Neuronal stem cell (in vitro differentiated cells): Measurements from ENCODE around the gene SELENOF.
"Not testable (repeated sequence)": the region's sequence is repeated elsewhere in the genome, so short reads cannot be mapped to it uniquely, and the experiment has no call there.

ENCODE experiments used
- DNase-seq: peaks from one replicate; pipeline ENCODE4 v3.0.0-alpha.2; 2013; ENCODE audit warnings: low spot score
- H2AFZ ChIP-seq: one replicate; pipeline ENCODE4 v1.6.1; 2013; ENCODE audit warnings: mild to moderate bottlenecking, low read length, inconsistent platforms
- H2AK5ac ChIP-seq: 2 replicates; pipeline ENCODE4 v1.6.1; 2013; ENCODE audit warnings: low read depth, mild to moderate bottlenecking, inconsistent platforms, low read length, moderate library complexity, mixed read lengths
- H2BK120ac ChIP-seq: 2 replicates; pipeline ENCODE4 v1.6.1; 2013; ENCODE audit warnings: low read depth, mild to moderate bottlenecking, inconsistent platforms, low read length, moderate library complexity, mixed read lengths
- H2BK12ac ChIP-seq: one replicate; pipeline ENCODE4 v1.6.1; 2013; ENCODE audit warnings: low read length, inconsistent platforms
- H2BK15ac ChIP-seq: 2 replicates; pipeline ENCODE4 v1.6.1; 2013; ENCODE audit warnings: mild to moderate bottlenecking, low read length, inconsistent platforms, mixed read lengths
- H2BK5ac ChIP-seq: one replicate; pipeline ENCODE4 v1.6.1; 2013; ENCODE audit warnings: inconsistent platforms, mild to moderate bottlenecking, low read length, moderate library complexity
- H3K14ac ChIP-seq: one replicate; pipeline ENCODE4 v1.6.1; 2013; ENCODE audit warnings: low read length, inconsistent platforms
- H3K18ac ChIP-seq: 2 replicates; pipeline ENCODE4 v1.6.1; 2013; ENCODE audit warnings: low read length, inconsistent platforms
- H3K23ac ChIP-seq: 2 replicates; pipeline ENCODE4 v1.6.1; 2013; ENCODE audit warnings: low read depth, mild to moderate bottlenecking, mixed read lengths, low read length, inconsistent platforms; ENCODE audit not compliant: poor library complexity
- H3K27ac ChIP-seq: replicated peaks from 3 replicates; pipeline ENCODE4 v1.5.1; 2013; ENCODE audit warnings: low read length, inconsistent platforms
- H3K27me3 ChIP-seq, 3 experiments: 2 replicates each; pipeline ENCODE4 v1.6.1; 2013; ENCODE audit warnings: low read length in 3 of 3, mild to moderate bottlenecking in 2 of 3, inconsistent platforms in 1 of 3, low read depth in 1 of 3, mixed read lengths in 1 of 3, moderate library complexity in 1 of 3; ENCODE audit not compliant: control insufficient read depth in 3 of 3, insufficient read depth in 3 of 3
- H3K36me3 ChIP-seq, 2 donors: replicated peaks in 1 of 2; 2 replicates each; pipeline ENCODE4 v1.6.1; 2013; ENCODE audit warnings: low read length in 2 of 2; ENCODE audit not compliant: control insufficient read depth in 2 of 2, insufficient read depth in 2 of 2
- H3K4ac ChIP-seq: 2 replicates; pipeline ENCODE4 v1.6.1; 2013; ENCODE audit warnings: inconsistent platforms, mild to moderate bottlenecking, low read length, moderate library complexity
- H3K4me1 ChIP-seq, 2 donors: 1 replicate in 1 of 2; 2 replicates in 1 of 2; pipeline ENCODE4 v1.6.1; 2013; ENCODE audit warnings: low read length in 2 of 2, low read depth in 1 of 2; ENCODE audit not compliant: control insufficient read depth in 2 of 2, insufficient read depth in 1 of 2
- H3K4me2 ChIP-seq: one replicate; pipeline ENCODE4 v1.6.1; 2013; ENCODE audit warnings: mild to moderate bottlenecking, low read length, inconsistent platforms; ENCODE audit not compliant: insufficient read depth, poor library complexity, severe bottlenecking
- H3K4me3 ChIP-seq, 2 donors: 2 replicates each; pipeline ENCODE4 v1.5.1; 2013; ENCODE audit warnings: low read length in 2 of 2, mild to moderate bottlenecking in 2 of 2, inconsistent platforms in 1 of 2, moderate library complexity in 1 of 2
- H3K79me1 ChIP-seq: one replicate; pipeline ENCODE4 v1.6.1; 2013; ENCODE audit warnings: low read depth, mild to moderate bottlenecking, inconsistent platforms, low read length, moderate library complexity
- H3K9ac ChIP-seq: one replicate; pipeline ENCODE4 v1.6.1; 2013; ENCODE audit warnings: mild to moderate bottlenecking, low read depth, low read length, inconsistent platforms; ENCODE audit not compliant: poor library complexity
- H3K9me3 ChIP-seq, 2 donors: replicated peaks in 1 of 2; 2 replicates each; pipeline versions ENCODE3 to v1.6.1; 2013; ENCODE audit warnings: low read length in 2 of 2, mild to moderate bottlenecking in 2 of 2, inconsistent platforms in 1 of 2, low read depth in 1 of 2, mixed read lengths in 1 of 2, moderate library complexity in 1 of 2; ENCODE audit not compliant: control insufficient read depth in 2 of 2, insufficient read depth in 1 of 2
- H4K8ac ChIP-seq: one replicate; pipeline ENCODE4 v1.6.1; 2013; ENCODE audit warnings: low read depth, mild to moderate bottlenecking, inconsistent platforms, low read length, moderate library complexity
- H4K91ac ChIP-seq: one replicate; pipeline ENCODE4 v1.6.1; 2013; ENCODE audit warnings: low read length, low read depth, mild to moderate bottlenecking, inconsistent platforms; ENCODE audit not compliant: poor library complexity
- WGBS, 2 donors: extraction: QIAGEN DNeasy Blood & Tissue Kit; methylation state at CpG; one replicate each; pipeline ENCODE4 v1.1.7; 2013; ENCODE audit warnings: missing lambda C conversion rate in 2 of 2, mixed read lengths in 1 of 2; ENCODE audit not compliant: insufficient read length in 2 of 2, insufficient replicate concordance in 1 of 2; ENCODE audit errors: extremely low coverage in 2 of 2; 5-methylcytosine and 5-hydroxymethylcytosine counted together

SELENOF gene

GRCh38 chr1:86868477-86868876, 45.4 kb downstream of the SELENOF start:
- H2BK12ac ChIP-seq: no peak overlapping the region
- H2BK120ac ChIP-seq: no peak overlapping the region
- no peak overlapping the region for H3K23ac ChIP-seq
- H2BK5ac ChIP-seq: no peak overlapping the region
- DNase-seq: no peak
- no peak overlapping the region for H4K8ac ChIP-seq
- H2AFZ ChIP-seq: no peak overlapping the region
- peaks cover 0 to 18% of the 10 kb centered on the region in 2 donors for H3K36me3 ChIP-seq
- H3K27me3 ChIP-seq: no peaks in the 10 kb centered on the region
- H3K18ac ChIP-seq: no peak overlapping the region
- no peaks in the 10 kb centered on the region for H3K4me1 ChIP-seq
- H2BK15ac ChIP-seq: no peak overlapping the region
- no peak overlapping the region for H3K27ac ChIP-seq
- H3K4ac ChIP-seq: no peak overlapping the region
- no peak overlapping the region for H2AK5ac ChIP-seq
- no peak overlapping the region for H3K9ac ChIP-seq
- no CpG with 5 or more reads among the region's 1 CpG for WGBS, 2 donors
- no peak overlapping the region for H4K91ac ChIP-seq
- H3K4me2 ChIP-seq: no peak overlapping the region
- H3K79me1 ChIP-seq: no peaks in the 10 kb centered on the region
- no peak overlapping the region for H3K14ac ChIP-seq
- H3K4me3 ChIP-seq: no peak overlapping the region
- peaks cover 0 to 5% of the 10 kb centered on the region in 2 donors for H3K9me3 ChIP-seq

GRCh38 chr1:86867278-86867677, 46.6 kb downstream of the SELENOF start:
- H3K4ac ChIP-seq, H3K9me3 ChIP-seq: not testable (repeated sequence)
- no CpG with 5 or more reads among the region's 4 CpGs for WGBS, 2 donors

GRCh38 chr1:86866665-86867064, 47.3 kb downstream of the SELENOF start:
- Histone ChIP-seq H2BK120ac (no peak overlapping the region), H3K4me1 (no peaks in the 10 kb centered on the region), H3K4ac (no peak overlapping the region), H3K4me2 (no peak overlapping the region), H2BK12ac (no peak overlapping the region), H3K9me3 (no peaks in the 10 kb centered on the region), H3K27ac (no peak overlapping the region), H2BK15ac (no peak overlapping the region), H3K4me3 (no peak overlapping the region), H2AFZ (no peak overlapping the region), H3K14ac (no peak overlapping the region), H3K36me3 (peaks cover 0 to 27% of the 10 kb centered on the region in 2 donors), H2BK5ac (no peak overlapping the region), H4K8ac (no peak overlapping the region), H3K18ac (no peak overlapping the region), H2AK5ac (no peak overlapping the region), H3K23ac (no peak overlapping the region), H3K9ac (no peak overlapping the region), H3K79me1 (no peaks in the 10 kb centered on the region), H4K91ac (no peak overlapping the region), H3K27me3 (no peaks in the 10 kb centered on the region)
- no peak for DNase-seq

More at GRCh38 chr1:86867278-86867677, 46.6 kb downstream of the SELENOF start:
- not testable (repeated sequence) for H3K79me1 ChIP-seq, H2BK15ac ChIP-seq, H3K27me3 ChIP-seq, H2BK12ac ChIP-seq, H2BK5ac ChIP-seq, H4K91ac ChIP-seq, H3K9ac ChIP-seq, H2BK120ac ChIP-seq, H3K23ac ChIP-seq, H2AFZ ChIP-seq, H3K18ac ChIP-seq, H4K8ac ChIP-seq, H3K4me2 ChIP-seq, H3K14ac ChIP-seq, H3K4me1 ChIP-seq, H2AK5ac ChIP-seq, H3K4me3 ChIP-seq, DNase-seq, H3K27ac ChIP-seq
- H3K36me3 ChIP-seq: peaks cover 0 to 22% of the 10 kb centered on the region in 2 donors

GRCh38 chr1:86865973-86866637, 47.8 kb downstream of the SELENOF start:
- H3K36me3 ChIP-seq: peaks cover 0 to 27% of the 10 kb centered on the region in 2 donors
- H3K4me2 ChIP-seq: no peak overlapping the region
- no peak overlapping the region for H2BK15ac ChIP-seq
- H3K4me1 ChIP-seq: no peaks in the 10 kb centered on the region
- no peak overlapping the region for H3K4ac ChIP-seq
- H3K23ac ChIP-seq: no peak overlapping the region
- no peak overlapping the region for H4K8ac ChIP-seq
- H2AK5ac ChIP-seq: no peak overlapping the region
- H3K14ac ChIP-seq: no peak overlapping the region
- no peaks in the 10 kb centered on the region for H3K27me3 ChIP-seq
- DNase-seq: no peak
- H3K18ac ChIP-seq: no peak overlapping the region
- no peak overlapping the region for H2BK12ac ChIP-seq
- H3K9ac ChIP-seq: no peak overlapping the region
- H2AFZ ChIP-seq: no peak overlapping the region
- no peak overlapping the region for H2BK120ac ChIP-seq
- H2BK5ac ChIP-seq: no peak overlapping the region
- WGBS, 2 donors: no CpG with 5 or more reads among the region's 6 CpGs
- H3K27ac ChIP-seq: no peak overlapping the region
- H3K9me3 ChIP-seq: no peaks in the 10 kb centered on the region
- no peaks in the 10 kb centered on the region for H3K79me1 ChIP-seq
- H4K91ac ChIP-seq: no peak overlapping the region
- H3K4me3 ChIP-seq: no peak overlapping the region
